ENCODE data around the gene C14orf132. TPM values are rescaled to one million over a fixed set of nuclear protein-coding genes. Genes with fewer than 3 reads are reported as not detected.
A peak's percentile ranks its signal among the peaks of the same experiment; 100 is the strongest.
"Not testable (repeated sequence)": the region's sequence is repeated elsewhere in the genome, so short reads cannot be mapped to it uniquely, and the experiment has no call there.

C14orf132 gene
- total RNA-seq, 4 donors from 2014 or later, result 3.0 to 13.5 (median 3.9) TPM

GRCh38 chr14:96002498-96002884 lies 36.7 kb upstream of the C14orf132 start:
- no CpG with 5 or more reads among the region's 2 CpGs for WGBS, 2 donors
- no peak for DNase-seq
- H3K27me3 ChIP-seq, result peaks cover 0 to 26% (median 0%) of the 10 kb centered on the region in 4 donors
- intact Hi-C loops (cut with DNase I), result loop anchor here (5.0 kb wide), 1 partner anchor 95 kb away; no protein-coding TSS in a partner anchor
- H3K4me3 ChIP-seq, result no peak overlapping the region
- no peaks in the 10 kb centered on the region for H3K4me1 ChIP-seq
- peaks cover 0 to 3% (median 0%) of the 10 kb centered on the region in 3 donors for H3K9me3 ChIP-seq
- TF ChIP-seq CTCF (IDR thresholded peaks at IDR 0.05), result no peak
- TF ChIP-seq POLR2A (IDR thresholded peaks at IDR 0.05), result no peak
- no peak overlapping the region for H3K27ac ChIP-seq
- no peaks in the 10 kb centered on the region for H3K36me3 ChIP-seq

GRCh38 chr14:96011131-96011530 lies 28.0 kb upstream of the C14orf132 start:
- H3K9me3 ChIP-seq, result peaks cover 0 to 18% (median 11%) of the 10 kb centered on the region in 3 donors
- H3K36me3 ChIP-seq, result no peaks in the 10 kb centered on the region
- 80% methylated on average over 1 of the region's 1 CpG; no CpG with 5 or more reads in 1 of the 2 donors for WGBS, 2 donors
- intact Hi-C loops (cut with DNase I), result no loop called here
- no peak overlapping the region for H3K27ac ChIP-seq
- DNase-seq, result no peak
- no peaks in the 10 kb centered on the region for H3K27me3 ChIP-seq
- peaks cover 0 to 23% (median 3%) of the 10 kb centered on the region in 3 donors for H3K4me1 ChIP-seq
- no peak overlapping the region for H3K4me3 ChIP-seq
- TF ChIP-seq POLR2A (IDR thresholded peaks at IDR 0.05) (no peak), CTCF (IDR thresholded peaks at IDR 0.05) (no peak)

- peaks cover 0 to 18% (median 11%) of the 10 kb centered on the region in 3 donors for H3K9me3 ChIP-seq
- no peak for TF ChIP-seq CTCF (IDR thresholded peaks at IDR 0.05)
- no peak for TF ChIP-seq POLR2A (IDR thresholded peaks at IDR 0.05)
- no peak overlapping the region for H3K4me3 ChIP-seq
- intact Hi-C loops (cut with DNase I), result no loop called here
- no peak for DNase-seq
- H3K36me3 ChIP-seq, result no peaks in the 10 kb centered on the region
- H3K27ac ChIP-seq, result no peak overlapping the region
- H3K4me1 ChIP-seq, result peaks cover 0 to 24% (median 3%) of the 10 kb centered on the region in 3 donors
- no peaks in the 10 kb centered on the region for H3K27me3 ChIP-seq
Observed at GRCh38 chr14:96011607-96012006, 27.6 kb upstream of the C14orf132 start.

GRCh38 chr14:96012757-96013156 lies 26.4 kb upstream of the C14orf132 start:
- H3K4me3 ChIP-seq; DNase-seq; H3K36me3 ChIP-seq; intact Hi-C loops (cut with DNase I); H3K27me3 ChIP-seq: not testable (repeated sequence)
- 0 to 35% methylated on average over 1 of the region's 1 CpG for WGBS, 2 donors
- Histone ChIP-seq H3K9me3 (peaks cover 0 to 18% (median 11%) of the 10 kb centered on the region in 3 donors), H3K27ac (peak overlapping the region in 3 of 4 donors; percentile 61 to 76 (median 71)), H3K4me1 (peaks cover 0 to 29% (median 3%) of the 10 kb centered on the region in 3 donors)

GRCh38 chr14:96014176-96014575 lies 25.0 kb upstream of the C14orf132 start:
- Histone ChIP-seq H3K4me1 (peaks cover 0 to 29% (median 3%) of the 10 kb centered on the region in 3 donors), H3K36me3 (no peaks in the 10 kb centered on the region), H3K27ac (no peak overlapping the region), H3K9me3 (peaks cover 0 to 18% (median 11%) of the 10 kb centered on the region in 3 donors), H3K27me3 (peaks cover 0 to 8% (median 0%) of the 10 kb centered on the region in 4 donors), H3K4me3 (no peak overlapping the region)
- WGBS, 2 donors, result 83 to 85% methylated on average over 3 of the region's 3 CpGs
- DNase-seq, result no peak
- TF ChIP-seq CTCF (IDR thresholded peaks at IDR 0.05), result no peak
- TF ChIP-seq POLR2A (IDR thresholded peaks at IDR 0.05), result no peak
- intact Hi-C loops (cut with DNase I), result no loop called here

Data from esophagus squamous epithelium (tissue), 5 donors.